HepG2 (cell line): Measurements from ENCODE around the gene GATA5. TPM values are rescaled to one million over a fixed set of nuclear protein-coding genes. Genes with fewer than 3 reads are reported as not detected.

Experiments used
- ATAC-seq: fragments of 200-7000 bp; cut with Tn5 transposase; 3 replicates; pipeline ENCODE4 v1.9.1; 2020; ENCODE audit warnings: mild to moderate bottlenecking, moderate library complexity
- BruUV-seq: library from RNA; stranded (reverse); fragments of 400-500 nt; replicated peaks from 2 replicates; lab custom pipeline; 2021; lab: Mats Ljungman, UMichigan
- CTCF ChIA-PET: fragments of 300-600 bp; formaldehyde crosslinking; extraction: SDS; loops from one replicate; lab custom pipeline; 2021; ENCODE audit warnings: low total read pairs, inconsistent platforms, low intra/inter-chr PET ratio; lab: Yijun Ruan, JAX
- POLR2A ChIA-PET: fragments of 350-600 bp; sonication (Branson Sonifier 250); formaldehyde crosslinking; loops from one replicate; lab custom pipeline; 2020; ENCODE audit warnings: antibody characterized with exemption, inconsistent platforms; lab: Yijun Ruan, JAX
- DNase-seq: peaks from one replicate; pipeline ENCODE4 v3.0.0-alpha.2; 2015; ENCODE audit warnings: low spot score
- FAIRE-seq: peaks from 3 replicates; lab custom pipeline; 2011; peaks lifted over from hg19 to GRCh38; lab: Jason Lieb, UNC
- H2AFZ ChIP-seq: one replicate; pipeline ENCODE4 v1.6.1; 2011; ENCODE audit warnings: low read length, inconsistent platforms
- H3K27ac ChIP-seq: fragments of 300-600 bp; 3 replicates; pipeline ENCODE4 v1.8.0; 2011; ENCODE audit warnings: mixed run types, mild to moderate bottlenecking, mixed read lengths, low read length, inconsistent platforms; ENCODE audit not compliant: insufficient read depth; ENCODE audit errors: extremely low read length
- H3K27me3 ChIP-seq, 2 experiments: fragments of 200-600 bp in 1 of 2; 2 replicates in 1 of 2; 3 replicates in 1 of 2; pipeline versions ENCODE4 v1.6.0 to v1.8.0; 2011; ENCODE audit warnings: low read length in 2 of 2, mild to moderate bottlenecking in 2 of 2, moderate library complexity in 2 of 2, inconsistent platforms in 1 of 2; ENCODE audit not compliant: insufficient read depth in 2 of 2, control insufficient read depth in 1 of 2
- H3K36me3 ChIP-seq, 2 experiments: fragments of 200-600 bp in 1 of 2; replicated peaks in 1 of 2; 2 replicates in 1 of 2; 3 replicates in 1 of 2; pipeline versions ENCODE4 v1.5.1 to v1.8.0; 2011; ENCODE audit warnings: low read length in 2 of 2, inconsistent platforms in 1 of 2; ENCODE audit not compliant: insufficient read depth in 2 of 2, control insufficient read depth in 1 of 2
- H3K4me1 ChIP-seq: 2 replicates; pipeline ENCODE4 v1.5.1; 2012; ENCODE audit warnings: low read length, inconsistent platforms; ENCODE audit not compliant: insufficient read depth
- H3K4me2 ChIP-seq: 2 replicates; pipeline ENCODE4 v1.6.0; 2011; ENCODE audit warnings: low read depth, low read length, inconsistent platforms
- H3K4me3 ChIP-seq, 3 experiments: fragments of 200-600 bp in 1 of 3; sonication (generic), shearing (Covaris generic) in 1 of 3; replicated peaks in 1 of 3; 2 replicates each; pipeline ENCODE4 v1.5.1; 2011 to 2016; ENCODE audit warnings: low read length in 3 of 3, inconsistent platforms in 2 of 3, low read depth in 2 of 3, mild to moderate bottlenecking in 2 of 3, control low read depth in 1 of 3, mixed read lengths in 1 of 3; ENCODE audit not compliant: insufficient read depth in 1 of 3
- H3K79me2 ChIP-seq: one replicate; pipeline ENCODE4 v1.6.1; 2011; ENCODE audit warnings: low read length, inconsistent platforms; ENCODE audit not compliant: insufficient read depth
- H3K9ac ChIP-seq: 2 replicates; pipeline ENCODE4 v1.6.0; 2011; ENCODE audit warnings: mild to moderate bottlenecking, low read depth, low read length, inconsistent platforms; ENCODE audit not compliant: insufficient read depth
- H3K9me3 ChIP-seq: 2 replicates; pipeline ENCODE4 v1.5.1; 2012; ENCODE audit warnings: mild to moderate bottlenecking, low read length
- H4K20me1 ChIP-seq: 2 replicates; pipeline ENCODE4 v1.6.0; 2011; ENCODE audit warnings: inconsistent platforms, mild to moderate bottlenecking, low read length, moderate library complexity; ENCODE audit not compliant: insufficient read depth
- BCL6 ChIP-seq: IDR thresholded peaks from 2 replicates; pipeline ENCODE4 v1.6.1; 2016; ENCODE audit warnings: missing genetic modification reagents, missing compliant biosample characterization
- PCBP2 ChIP-seq: fragments of 200-400 bp; formaldehyde crosslinking; optimal IDR thresholded peaks from 2 replicates; pipeline ENCODE3; 2018; ENCODE audit warnings: low read length, low read depth; ENCODE audit not compliant: poor library complexity, severe bottlenecking
- TRIM24 ChIP-seq: sonication (generic); formaldehyde crosslinking; IDR thresholded peaks from 2 replicates; pipeline ENCODE4 v1.8.0; 2022; ENCODE audit warnings: mild to moderate bottlenecking, missing genetic modification reagents
- ZSCAN25 ChIP-seq: sonication (generic); formaldehyde crosslinking; IDR thresholded peaks from 2 replicates; pipeline ENCODE4 v1.8.0; 2022; ENCODE audit warnings: mild to moderate bottlenecking, missing genetic modification reagents
- WGBS: methylation state at CpG from one replicate; pipeline ENCODE4 v1.1.6; 2017; ENCODE audit warnings: low lambda C conversion rate; 5-methylcytosine and 5-hydroxymethylcytosine counted together
- in situ Hi-C: cut with HindIII; loops from 2 replicates; pipeline ENCODE4 v1.10.0; 2017; ENCODE audit warnings: low pct_unique_long_range_greater_than_20kb; ENCODE audit not compliant: extremely low pct_ligation_motif_present
- intact Hi-C: fragments of 100-400 bp; cut with micrococcal nuclease; formaldehyde crosslinking; loops from one replicate; pipeline ENCODE4 v1.10.0; 2022; ENCODE audit not compliant: unreplicated experiment
- polyA plus RNA-seq, 8 experiments: library from polyadenylated mRNA; depleted of rRNA in 3 of 8; stranded (reverse) in 7 of 8; unstranded in 1 of 8; fragments of >200 nt; fragmentation: Illumina TruSeq in 4 of 8; extraction: Trizol in 4 of 8; gene quantifications; 2 replicates each; pipeline versions ENCODE4 v1.2.1 to v1.2.3, GENCODE V29; 2011 to 2016; ENCODE audit warnings: low read depth in 4 of 8, missing spikeins in 1 of 8, mixed read lengths in 1 of 8; ENCODE audit not compliant: insufficient read depth in 1 of 8
- total RNA-seq, 5 experiments: library from RNA; depleted of rRNA; stranded (reverse); fragments of >200 nt; fragmentation: Illumina TruSeq; extraction: Trizol; gene quantifications; 2 replicates each; pipeline ENCODE4 v1.2.3, GENCODE V29; 2016; ENCODE audit warnings: low read depth in 1 of 5
- TF ChIP-seq, protein P1 (sequence below): sonication (generic); formaldehyde crosslinking; IDR thresholded peaks from 2 replicates; pipeline ENCODE4 v1.5.1; 2020; ENCODE audit warnings: mild to moderate bottlenecking, missing genetic modification reagents, moderate library complexity
- TF ChIP-seq, protein P2 (sequence below): sonication (generic); formaldehyde crosslinking; IDR thresholded peaks from 2 replicates; pipeline ENCODE4 v1.4.0; 2020; ENCODE audit warnings: mild to moderate bottlenecking, missing genetic modification reagents, borderline replicate concordance
- TF ChIP-seq, protein P3 (sequence below): sonication (generic); formaldehyde crosslinking; IDR thresholded peaks from 2 replicates; pipeline ENCODE4 v1.8.0; 2022; ENCODE audit warnings: missing genetic modification reagents, mild to moderate bottlenecking, inconsistent platforms, borderline replicate concordance

GATA5 gene
- total and polyA plus RNA-seq, 2 of the 13 experiments (the other 11 are each of a cell fraction or from before 2014, with no cell fraction given): 0.12 to 0.20 TPM

DNA sequence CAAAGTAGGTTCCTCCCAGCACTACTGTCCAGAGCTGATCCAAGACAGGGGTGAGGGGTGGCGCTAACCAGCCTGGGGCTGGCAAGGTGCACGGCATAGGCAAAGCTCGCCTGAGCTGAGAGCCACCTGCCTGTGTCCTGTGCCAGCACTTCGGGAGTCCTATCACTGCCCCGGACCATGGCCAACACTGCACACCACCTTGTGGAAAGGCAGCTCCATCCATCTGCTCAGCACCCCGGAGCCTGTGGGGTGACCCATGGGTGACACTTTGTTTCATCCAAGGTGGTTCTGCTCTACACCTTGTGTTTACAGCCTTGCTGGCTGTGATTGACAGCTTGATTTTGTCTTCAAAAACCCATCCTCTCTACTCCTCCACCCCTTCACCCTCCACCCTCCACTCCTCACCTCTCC lies 32.9 kb upstream of the GATA5 start:
- Histone ChIP-seq H3K4me2 (no peak overlapping the region), H4K20me1 (peaks cover 3% of the 10 kb centered on the region; the same call in 1 of the 2 replicates), H3K9me3 (no peaks in the 10 kb centered on the region), H3K4me1 (0 out of 2 replicates have a peak, but pooled peaks cover 5% of the 10 kb centered on the region), H3K27me3 (peaks cover 8 to 37% of the 10 kb centered on the region in 2 experiments), H3K79me2 (no peaks in the 10 kb centered on the region), H2AFZ (no peak overlapping the region), H3K36me3 (no peaks in the 10 kb centered on the region), H3K9ac (no peak overlapping the region), H3K4me3 (no peak overlapping the region), H3K27ac (no peak overlapping the region)
- no TSS peak for BruUV-seq
- 40% methylated on average over 6 of the region's 6 CpGs for whole genome bisulfite sequencing
- TF ChIP-seq PCBP2: peak; percentile 84
- TF ChIP-seq, protein P1, sequence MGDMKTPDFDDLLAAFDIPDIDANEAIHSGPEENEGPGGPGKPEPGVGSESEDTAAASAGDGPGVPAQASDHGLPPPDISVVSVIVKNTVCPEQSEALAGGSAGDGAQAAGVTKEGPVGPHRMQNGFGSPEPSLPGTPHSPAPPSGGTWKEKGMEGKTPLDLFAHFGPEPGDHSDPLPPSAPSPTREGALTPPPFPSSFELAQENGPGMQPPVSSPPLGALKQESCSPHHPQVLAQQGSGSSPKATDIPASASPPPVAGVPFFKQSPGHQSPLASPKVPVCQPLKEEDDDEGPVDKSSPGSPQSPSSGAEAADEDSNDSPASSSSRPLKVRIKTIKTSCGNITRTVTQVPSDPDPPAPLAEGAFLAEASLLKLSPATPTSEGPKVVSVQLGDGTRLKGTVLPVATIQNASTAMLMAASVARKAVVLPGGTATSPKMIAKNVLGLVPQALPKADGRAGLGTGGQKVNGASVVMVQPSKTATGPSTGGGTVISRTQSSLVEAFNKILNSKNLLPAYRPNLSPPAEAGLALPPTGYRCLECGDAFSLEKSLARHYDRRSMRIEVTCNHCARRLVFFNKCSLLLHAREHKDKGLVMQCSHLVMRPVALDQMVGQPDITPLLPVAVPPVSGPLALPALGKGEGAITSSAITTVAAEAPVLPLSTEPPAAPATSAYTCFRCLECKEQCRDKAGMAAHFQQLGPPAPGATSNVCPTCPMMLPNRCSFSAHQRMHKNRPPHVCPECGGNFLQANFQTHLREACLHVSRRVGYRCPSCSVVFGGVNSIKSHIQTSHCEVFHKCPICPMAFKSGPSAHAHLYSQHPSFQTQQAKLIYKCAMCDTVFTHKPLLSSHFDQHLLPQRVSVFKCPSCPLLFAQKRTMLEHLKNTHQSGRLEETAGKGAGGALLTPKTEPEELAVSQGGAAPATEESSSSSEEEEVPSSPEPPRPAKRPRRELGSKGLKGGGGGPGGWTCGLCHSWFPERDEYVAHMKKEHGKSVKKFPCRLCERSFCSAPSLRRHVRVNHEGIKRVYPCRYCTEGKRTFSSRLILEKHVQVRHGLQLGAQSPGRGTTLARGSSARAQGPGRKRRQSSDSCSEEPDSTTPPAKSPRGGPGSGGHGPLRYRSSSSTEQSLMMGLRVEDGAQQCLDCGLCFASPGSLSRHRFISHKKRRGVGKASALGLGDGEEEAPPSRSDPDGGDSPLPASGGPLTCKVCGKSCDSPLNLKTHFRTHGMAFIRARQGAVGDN: 0 out of 2 replicates have a peak, but pooled peaks have one; percentile 12
- TF ChIP-seq, protein P2, sequence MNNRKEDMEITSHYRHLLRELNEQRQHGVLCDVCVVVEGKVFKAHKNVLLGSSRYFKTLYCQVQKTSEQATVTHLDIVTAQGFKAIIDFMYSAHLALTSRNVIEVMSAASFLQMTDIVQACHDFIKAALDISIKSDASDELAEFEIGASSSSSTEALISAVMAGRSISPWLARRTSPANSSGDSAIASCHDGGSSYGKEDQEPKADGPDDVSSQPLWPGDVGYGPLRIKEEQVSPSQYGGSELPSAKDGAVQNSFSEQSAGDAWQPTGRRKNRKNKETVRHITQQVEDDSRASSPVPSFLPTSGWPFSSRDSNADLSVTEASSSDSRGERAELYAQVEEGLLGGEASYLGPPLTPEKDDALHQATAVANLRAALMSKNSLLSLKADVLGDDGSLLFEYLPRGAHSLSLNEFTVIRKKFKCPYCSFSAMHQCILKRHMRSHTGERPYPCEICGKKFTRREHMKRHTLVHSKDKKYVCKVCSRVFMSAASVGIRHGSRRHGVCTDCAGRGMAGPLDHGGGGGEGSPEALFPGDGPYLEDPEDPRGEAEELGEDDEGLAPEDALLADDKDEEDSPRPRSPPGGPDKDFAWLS (CRISPR knock-in tag): no peak
- TF ChIP-seq BCL6 (CRISPR knock-in tag): no peak
- TF ChIP-seq, protein P3, sequence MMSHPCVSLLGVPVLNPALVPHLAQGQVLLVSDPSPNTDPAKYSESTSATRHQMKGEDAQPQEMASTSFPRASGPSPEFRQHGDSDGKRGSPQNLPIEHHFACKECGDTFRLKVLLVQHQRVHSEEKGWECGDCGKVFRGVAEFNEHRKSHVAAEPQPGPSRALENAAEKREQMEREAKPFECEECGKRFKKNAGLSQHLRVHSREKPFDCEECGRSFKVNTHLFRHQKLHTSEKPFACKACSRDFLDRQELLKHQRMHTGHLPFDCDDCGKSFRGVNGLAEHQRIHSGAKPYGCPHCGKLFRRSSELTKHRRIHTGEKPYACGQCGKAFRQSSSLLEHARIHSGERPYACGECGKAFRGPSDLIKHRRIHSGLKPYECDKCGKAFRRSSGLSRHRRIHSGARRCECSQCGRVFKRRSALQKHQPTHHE (CRISPR knock-in tag): no peak
- TF ChIP-seq ZSCAN25 (CRISPR knock-in tag): peak; percentile 85
- no peak for TF ChIP-seq TRIM24
- ChIA-PET CTCF (no interaction called here), POLR2A (no interaction called here)
- in situ Hi-C loops: loop anchor here (25.0 kb wide), 1 partner anchor 279 kb away; the partner anchor contains the start of gene MRGBP
- intact Hi-C loops: no loop called here
- FAIRE-seq: no peak
- peak; percentile 57 for ATAC-seq
- no peak for DNase-seq
